Measurements from ENCODE around the gene DIDO1.
"Not testable (repeated sequence)": the region's sequence is repeated elsewhere in the genome, so short reads cannot be mapped to it uniquely, and the experiment has no call there.

DIDO1 gene

DNA sequence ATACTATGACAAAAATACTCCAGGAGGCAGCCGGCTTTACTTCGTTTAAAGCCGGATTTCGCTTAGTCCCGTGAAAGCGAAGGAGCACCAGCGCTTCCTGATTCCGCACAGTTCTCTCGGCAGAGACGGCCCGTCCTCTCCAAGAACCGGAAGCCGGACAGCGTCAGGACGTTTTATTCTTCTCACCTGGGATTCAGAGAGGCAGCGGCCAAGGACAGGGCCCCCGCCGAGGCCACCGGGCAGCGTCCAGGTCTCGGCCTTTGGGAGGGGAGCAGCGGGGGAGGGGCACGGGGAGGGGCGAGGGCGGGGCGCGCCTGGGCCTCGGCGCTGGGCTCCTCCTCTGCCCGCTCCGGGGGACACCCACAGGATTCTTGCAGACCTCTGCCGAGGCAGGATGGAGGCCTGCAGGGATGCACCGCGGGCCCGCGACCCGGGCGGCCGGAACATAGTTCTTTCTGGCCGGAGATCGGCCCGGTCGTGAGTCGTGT, 2.8 kb upstream of the DIDO1 start:
- peak in 1 of 3 donors; percentile 35 for DNase-seq (ENCODE audit: low read depth in 3 of 3, low spot score in 1 of 3)

DNA sequence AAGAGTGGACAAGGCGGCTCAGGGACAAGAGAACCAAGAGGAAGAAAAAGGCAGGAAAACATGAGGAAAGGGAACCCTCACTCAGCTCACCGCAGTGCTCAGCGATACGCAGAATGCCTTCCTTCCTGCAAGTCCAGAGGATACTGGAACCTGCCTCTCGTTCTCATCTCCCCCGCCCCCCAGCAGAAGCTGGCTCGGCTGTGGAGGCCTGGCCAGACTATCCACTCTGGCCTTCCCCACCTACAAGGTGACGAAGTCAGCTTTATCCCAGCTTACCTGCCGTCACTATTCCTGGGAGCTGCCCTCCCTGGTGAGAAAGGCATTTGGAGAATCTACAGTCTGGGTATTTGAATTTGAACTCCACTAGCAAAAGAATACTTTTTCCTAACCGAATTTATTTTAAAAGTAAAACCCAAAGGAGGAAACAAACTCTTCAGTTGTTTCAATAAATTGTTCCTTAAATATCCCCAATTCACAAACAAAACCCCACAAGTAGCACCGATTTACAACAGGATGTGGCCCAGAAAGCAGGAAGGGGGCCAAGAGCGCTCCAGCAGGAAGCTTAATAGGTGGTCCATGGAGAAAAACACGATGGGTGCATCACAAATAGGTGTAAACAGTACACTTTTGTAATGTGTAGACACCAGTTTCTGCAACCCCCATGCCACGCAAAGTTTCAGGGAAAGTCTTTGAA, 2.1 kb upstream of the DIDO1 start:
- DNase-seq (ENCODE audit: low read depth in 3 of 3, low spot score in 1 of 3), result no peak

DNA sequence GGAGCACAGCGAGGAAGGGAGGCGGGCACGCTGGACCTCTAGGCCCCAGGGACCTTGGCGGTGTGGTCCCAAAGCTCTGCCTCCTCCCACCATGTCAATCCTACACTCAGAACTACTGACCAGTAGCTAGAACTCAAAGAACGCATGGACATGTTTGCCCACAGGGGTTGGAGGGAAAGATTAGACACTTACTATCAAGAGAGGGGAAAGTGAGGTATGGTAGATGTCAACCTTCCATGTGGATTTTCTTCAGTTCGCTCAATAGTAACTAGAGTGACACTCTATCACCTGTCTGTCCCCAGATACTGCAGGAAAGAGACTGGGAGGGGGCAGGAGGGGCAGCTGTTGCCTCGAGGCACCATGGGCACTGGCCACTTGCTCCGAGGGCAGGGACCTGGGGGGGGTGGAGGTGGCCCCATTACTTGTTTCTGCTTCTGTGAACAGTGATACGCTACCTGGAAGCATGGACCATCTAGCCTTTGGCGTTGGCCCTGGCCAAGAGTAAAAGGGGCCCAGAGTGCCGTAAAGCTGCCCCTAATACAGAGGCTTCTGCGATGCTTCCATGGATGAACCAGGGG, 912 bp upstream of the DIDO1 start:
- DNase-seq (ENCODE audit: low read depth in 3 of 3, low spot score in 1 of 3), result no peak

DNA sequence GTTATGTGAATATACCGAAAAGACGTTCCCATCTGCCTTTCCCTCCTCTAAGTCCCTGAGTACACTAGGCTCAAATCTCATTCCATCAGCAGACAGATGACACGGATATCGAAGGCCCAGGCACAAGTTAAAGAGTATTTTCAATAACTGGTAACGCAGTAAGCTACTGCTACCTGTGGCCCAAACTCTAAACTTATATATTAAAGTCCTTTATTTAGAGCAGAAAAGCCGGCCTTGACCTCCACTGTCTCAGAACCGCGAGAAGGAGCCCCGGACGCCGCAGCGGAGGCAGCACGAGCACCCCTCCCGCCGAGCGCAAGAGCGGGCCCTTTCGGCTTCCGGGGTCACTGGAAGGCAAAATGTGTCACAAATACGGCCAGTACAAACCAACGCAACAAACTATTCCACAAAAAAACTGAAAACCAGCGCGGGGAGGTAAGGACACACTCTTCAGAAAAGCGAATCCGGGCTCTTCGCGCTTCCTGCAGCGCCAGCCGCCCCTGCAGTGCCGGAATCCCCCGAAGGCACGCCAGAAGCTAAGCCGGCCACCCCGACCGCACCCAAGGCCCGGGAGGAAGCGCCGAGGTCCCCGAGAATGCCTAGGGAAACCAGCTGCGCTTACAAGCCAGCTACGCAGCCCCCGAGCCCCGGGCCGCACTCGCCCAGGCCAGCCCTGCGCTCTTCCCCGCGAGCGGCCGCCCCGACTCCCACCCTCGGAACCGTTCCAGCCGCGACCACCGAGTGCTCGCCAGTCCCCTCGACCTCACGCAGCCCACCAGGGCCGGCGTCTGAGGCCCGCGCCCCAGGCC, 681 bp downstream of the DIDO1 start:
- peak in 1 of 3 donors; percentile 31 for DNase-seq (ENCODE audit: low read depth in 3 of 3, low spot score in 1 of 3)

DNA sequence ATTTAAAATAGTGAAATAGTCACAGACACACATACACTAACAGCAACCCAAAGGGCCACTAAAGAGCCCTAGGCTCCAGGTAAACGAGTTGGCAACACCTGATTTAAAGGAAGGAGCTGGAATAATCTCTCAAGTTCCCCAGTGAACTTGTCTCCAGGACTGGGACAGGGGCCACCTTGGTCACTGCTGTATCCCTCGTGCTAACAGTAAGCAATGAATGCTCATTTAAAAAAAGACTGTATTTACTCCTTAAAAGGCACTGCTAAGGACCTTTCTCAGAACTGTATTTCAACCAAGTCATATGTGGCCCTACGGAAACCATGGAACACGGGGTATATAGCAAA, 1.3 kb downstream of the DIDO1 start:
- no peak for DNase-seq (ENCODE audit: low read depth in 3 of 3, low spot score in 1 of 3)

DNA sequence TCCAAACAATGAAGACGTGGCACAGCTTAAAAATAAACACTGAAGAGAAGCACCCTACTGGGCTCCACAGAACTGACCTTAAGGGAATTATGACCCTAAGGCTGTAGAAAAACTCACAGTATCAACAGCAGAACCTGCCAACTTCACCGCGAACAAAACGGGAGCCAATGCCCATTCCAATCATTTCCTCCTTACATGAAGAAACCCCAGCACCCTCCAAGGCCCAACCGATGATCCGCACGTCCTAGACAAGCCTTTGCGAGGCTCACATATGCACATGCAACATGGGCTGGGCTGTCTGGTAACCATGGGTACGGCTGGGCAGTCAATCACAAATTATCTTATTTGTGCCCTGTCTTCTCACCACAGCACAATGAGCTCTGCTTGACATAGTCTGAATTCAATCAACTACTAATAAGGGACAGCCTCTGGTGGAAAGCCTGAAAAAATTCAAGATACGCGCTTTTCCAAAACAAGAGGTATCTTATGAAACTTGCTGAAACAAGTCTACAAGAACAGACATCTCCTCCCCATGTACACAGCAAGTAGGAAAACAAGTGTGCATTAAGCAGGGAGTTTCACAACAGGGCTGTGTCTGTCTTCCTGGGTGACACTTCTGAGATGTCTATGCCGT, 1.7 kb downstream of the DIDO1 start:
- no peak for DNase-seq (ENCODE audit: low read depth in 3 of 3, low spot score in 1 of 3)

DNA sequence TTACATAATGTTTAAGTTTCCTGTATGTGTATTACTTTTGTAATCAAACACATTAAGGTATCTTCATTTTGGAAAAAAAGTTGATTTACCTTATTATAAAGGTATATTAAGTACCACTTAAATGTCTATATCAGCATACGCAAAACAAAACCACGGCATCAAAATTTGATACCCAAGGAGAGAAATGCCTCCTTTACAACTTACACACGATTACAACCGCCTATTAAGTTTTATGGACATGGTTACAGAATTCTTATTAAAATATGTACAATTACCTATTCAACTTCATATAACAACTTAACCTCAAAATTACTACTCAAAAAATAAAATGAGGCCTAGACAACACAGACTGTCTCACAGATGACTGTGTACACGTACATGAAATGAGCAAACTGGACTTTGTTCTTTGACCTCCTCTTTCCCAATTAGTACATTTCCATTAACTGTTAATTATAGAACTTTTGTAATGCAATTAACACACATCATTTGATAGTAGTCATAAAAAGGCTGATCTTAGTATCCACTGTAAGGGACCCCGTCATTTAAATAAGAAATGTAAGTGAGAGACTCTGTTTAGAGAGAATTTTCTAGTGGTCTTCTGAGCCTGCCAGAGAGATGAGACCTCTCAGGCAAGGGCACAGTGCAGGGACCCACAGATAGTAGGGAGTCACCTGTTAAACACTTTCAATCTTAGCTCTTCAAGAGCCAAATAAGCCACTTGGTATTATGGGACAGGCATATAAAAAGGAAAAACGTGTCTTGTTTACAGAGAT, 2.5 kb downstream of the DIDO1 start:
- no peak for DNase-seq (ENCODE audit: low read depth in 3 of 3, low spot score in 1 of 3)

DNA sequence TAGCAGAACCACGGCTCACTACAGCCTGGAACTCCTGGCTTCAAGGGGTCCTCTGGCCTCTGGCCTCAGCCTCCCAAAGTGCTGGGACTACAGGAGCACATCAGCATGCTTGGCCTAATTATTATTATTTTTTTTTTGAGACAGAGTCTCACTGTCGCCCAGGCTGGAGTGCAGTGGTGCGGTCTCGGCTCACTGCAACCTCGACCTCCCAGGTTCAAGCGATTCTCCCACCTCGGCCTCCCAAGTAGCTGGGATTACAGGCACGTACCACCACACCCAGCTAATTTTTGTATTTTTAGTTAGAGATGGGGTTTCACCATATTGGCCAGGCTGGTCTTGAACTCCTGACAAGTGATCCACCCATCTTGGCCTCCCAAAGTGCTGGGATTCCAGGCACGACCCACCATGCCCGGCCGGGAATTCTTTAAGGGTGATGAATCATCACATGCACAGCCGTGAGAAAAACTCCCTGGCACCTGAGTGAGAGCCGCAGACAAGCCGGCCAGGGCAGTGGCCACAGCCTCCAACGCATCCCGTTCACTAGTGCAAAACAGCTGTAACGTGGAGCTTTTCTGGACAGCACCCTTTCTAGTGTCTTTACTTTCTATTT, 3.1 kb downstream of the DIDO1 start:
- DNase-seq (ENCODE audit: low read depth in 3 of 3, low spot score in 1 of 3), result not testable (repeated sequence)

DNA sequence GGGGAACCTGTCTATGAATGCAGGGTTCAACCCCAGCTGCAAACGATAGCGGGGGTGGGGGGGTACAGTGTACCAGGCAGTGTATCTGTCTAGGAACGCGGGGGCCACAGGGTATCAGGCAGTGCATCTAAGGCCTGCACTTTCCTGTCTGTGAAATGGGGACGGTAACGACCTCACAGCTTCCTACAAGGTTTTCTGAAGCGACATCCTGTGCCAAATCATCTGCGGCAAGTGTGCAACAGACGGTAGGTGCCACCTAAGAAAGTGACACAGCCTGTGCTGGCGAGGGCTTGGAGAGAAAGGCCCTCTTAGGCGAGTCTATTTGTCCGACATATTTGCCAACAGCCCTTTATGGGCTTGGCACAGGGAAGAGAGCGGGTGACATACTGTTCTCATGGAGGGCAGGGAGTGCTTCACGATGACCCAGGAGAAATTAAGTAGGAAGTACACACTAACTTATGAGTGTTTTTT, 3.8 kb downstream of the DIDO1 start:
- no peak for DNase-seq (ENCODE audit: low read depth in 3 of 3, low spot score in 1 of 3)

DNA sequence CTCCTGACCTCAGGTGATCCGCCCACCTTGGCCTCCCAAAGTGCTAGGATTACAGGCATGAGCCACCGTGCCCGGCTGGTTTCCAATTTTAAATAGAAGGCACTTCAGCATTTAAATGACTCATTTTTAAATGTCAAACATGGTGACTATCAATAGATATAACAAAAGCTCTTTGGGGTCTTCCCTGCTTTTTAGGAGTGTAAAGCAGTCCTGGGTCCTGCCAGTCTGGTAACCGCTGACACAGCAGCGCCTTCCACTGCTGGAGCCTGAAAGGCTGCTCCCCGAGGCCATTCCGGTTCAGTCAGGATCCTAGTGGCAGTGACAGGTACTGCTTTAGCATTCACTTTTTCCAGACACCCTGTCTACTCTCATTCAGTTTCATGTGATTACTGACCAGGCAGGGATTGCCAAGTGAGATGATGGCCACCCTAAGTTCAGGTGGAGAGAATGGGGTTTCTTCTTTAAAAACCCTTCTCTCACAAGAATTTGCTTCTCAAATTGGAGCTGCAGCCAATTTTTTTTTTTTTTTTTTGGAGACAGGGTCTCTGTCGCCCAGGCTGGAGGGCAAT, 5.1 kb downstream of the DIDO1 start:
- DNase-seq (ENCODE audit: low read depth in 3 of 3, low spot score in 1 of 3), result peak in 1 of 3 donors; percentile 33

DNA sequence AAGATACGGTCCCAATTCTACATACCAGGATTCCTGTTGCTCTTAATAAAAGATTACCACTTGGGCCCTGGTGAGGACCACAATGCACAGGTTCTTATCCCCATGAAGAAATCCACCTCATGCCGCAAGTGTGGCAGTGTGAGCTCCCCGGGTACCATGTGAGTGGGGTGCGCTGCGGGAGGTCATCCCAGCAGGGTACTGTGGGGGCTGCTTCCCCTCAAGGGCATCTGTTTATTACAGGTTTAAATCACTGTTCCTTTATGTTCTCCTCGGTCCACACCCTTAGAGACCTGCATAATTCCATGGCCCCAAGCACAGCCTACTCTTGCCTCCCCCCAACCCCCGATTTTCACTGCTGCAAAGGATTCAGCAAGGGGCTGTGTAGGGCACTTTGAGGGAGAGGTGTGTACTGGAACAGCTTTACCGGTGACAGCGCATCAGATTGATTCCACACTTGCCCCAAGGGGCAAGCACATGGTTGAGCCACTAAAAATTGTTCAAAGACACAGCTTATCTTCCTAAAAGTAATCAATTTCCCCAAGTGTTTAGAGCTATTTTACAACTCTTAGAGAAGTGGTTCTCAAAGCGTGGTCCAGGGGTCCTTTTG, 6.2 kb downstream of the DIDO1 start:
- no peak for DNase-seq (ENCODE audit: low read depth in 3 of 3, low spot score in 1 of 3)

DNA sequence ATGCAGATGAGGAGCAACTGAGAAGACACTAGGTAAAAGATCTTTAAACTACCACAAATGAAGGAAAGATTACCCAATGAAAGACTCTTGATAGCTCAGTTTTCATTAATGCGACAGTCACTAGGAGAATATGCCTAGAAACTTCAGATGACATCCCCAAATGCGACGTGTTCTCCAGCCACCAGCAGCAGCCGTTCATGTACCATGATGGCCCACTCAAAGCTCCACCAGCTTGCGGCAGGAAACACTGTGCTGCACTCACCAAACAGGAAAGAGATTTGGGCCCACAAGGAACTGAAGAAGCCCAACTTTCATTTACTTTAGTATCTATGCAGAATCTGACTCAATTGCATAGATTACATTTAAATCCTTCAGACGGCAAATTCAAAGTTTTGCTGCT, 7.5 kb downstream of the DIDO1 start:
- DNase-seq (ENCODE audit: low read depth in 3 of 3, low spot score in 1 of 3), result no peak

DNA sequence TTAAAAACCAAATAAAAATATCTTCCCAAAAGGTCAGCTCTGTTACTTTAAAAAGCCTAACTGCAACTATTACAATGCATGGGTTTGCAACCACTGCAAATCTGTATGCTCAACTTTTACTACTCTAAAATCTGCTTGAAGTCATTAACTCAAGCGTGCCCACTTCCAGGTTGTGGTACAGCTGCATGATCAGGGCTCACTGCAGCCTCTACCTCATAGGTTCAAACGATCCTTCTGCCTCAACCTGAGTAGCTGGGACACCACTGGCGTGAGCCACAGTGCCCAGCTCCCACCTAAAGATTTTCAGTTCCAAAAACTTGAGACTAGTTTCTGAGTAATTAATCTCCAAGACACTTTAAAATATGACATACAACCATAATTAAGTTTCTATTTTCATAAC, 8.2 kb downstream of the DIDO1 start:
- no peak for DNase-seq (ENCODE audit: low read depth in 3 of 3, low spot score in 1 of 3)

DNA sequence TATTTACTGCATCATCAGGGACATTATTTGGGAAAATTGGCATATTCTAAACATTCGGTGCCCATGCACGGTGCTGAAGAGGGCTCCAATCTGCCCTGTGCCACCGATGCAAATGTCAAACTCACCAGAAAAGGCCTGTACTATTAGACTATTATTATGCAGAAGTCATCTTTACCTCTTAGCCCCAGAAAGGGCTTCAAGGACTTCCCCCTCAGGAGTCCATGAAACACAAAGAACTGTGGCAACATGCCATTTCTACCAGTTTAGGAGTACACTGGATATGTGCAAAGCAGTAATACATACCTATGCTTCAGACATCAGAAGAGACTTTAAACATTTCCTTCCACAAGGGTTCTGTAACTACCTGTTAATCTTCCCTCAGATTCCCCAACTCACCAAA, 8.6 kb downstream of the DIDO1 start:
- DNase-seq (ENCODE audit: low read depth in 3 of 3, low spot score in 1 of 3), result no peak

DNA sequence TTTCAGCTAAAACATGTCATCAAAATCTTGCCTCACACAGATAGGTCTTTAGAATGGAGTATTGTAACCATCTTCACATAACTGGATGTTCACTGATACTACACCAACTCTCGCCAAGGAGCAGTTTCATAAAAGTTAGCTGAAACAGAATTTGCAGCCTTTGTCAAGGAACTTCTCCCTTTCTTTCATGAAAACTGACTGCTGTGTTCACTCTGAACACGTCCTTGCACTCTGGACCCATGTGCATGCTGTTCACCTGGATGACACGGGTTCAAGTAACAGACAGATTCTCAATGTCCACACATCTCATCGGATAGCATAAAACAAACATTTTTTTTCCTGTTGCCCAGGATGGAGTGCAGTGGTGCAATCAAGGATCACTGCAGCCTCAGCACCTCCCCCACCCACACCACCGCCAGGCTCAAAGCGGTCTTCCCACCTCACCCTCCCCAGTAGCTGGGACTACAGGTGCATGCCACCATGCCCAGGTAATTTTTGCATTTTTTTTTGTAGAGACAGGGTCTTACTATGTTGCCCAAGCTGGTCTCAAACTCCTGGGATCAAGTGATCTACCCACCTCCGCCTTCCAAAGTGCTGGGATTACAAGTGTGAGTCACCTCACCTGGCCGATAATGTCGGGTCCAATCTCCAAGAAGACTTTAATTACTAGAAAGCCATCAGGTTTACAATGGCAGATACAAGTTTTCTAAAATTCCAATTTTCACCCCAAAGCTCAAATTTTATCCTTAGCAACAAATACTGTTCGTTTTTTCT, 9.4 kb downstream of the DIDO1 start:
- no peak for DNase-seq (ENCODE audit: low read depth in 3 of 3, low spot score in 1 of 3)

DNA sequence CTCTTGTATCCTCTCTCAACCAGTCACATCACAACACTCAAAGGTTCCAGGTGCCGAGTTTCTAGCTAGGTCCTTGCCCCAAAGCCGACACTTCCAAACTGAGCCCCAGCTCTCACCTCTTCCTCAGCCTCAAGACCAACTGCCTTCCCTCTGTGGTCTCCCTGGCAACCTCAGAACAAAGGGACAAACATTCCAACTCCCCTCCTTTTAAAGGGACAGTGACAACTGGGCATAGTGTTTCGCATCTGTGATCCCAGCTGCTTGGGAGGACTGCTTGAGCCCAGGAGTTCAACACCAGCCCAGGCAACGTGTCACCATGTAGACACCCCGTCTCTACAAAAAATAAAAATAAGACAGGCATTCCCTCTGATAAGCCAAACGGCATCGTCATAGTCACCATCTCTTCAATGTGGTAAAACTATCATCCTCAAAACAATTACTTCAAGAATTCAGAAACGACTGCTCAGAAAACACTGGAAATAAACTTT, 11.3 kb downstream of the DIDO1 start:
- DNase-seq (ENCODE audit: low read depth in 3 of 3, low spot score in 1 of 3), result no peak

DNA sequence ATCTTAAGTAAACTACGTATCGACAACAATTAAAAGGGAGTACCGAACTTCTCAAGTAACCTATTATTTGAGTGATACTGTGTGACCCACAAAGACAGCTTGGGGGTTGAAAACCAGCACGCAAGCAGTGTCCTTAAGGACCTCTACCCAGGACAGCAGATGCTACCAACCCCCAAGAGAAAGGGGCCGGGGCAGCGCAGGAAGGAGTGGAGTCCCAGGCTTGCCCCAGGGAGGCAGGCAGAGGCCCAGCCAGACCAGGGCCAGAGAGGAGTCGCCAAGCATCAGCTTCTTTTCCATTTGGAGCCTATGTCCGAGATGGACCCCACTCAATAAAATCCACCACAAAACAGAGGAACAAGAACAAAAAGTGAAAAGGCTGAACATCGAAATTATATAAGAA, 11.9 kb downstream of the DIDO1 start:
- DNase-seq (ENCODE audit: low read depth in 3 of 3, low spot score in 1 of 3), result no peak

DNA sequence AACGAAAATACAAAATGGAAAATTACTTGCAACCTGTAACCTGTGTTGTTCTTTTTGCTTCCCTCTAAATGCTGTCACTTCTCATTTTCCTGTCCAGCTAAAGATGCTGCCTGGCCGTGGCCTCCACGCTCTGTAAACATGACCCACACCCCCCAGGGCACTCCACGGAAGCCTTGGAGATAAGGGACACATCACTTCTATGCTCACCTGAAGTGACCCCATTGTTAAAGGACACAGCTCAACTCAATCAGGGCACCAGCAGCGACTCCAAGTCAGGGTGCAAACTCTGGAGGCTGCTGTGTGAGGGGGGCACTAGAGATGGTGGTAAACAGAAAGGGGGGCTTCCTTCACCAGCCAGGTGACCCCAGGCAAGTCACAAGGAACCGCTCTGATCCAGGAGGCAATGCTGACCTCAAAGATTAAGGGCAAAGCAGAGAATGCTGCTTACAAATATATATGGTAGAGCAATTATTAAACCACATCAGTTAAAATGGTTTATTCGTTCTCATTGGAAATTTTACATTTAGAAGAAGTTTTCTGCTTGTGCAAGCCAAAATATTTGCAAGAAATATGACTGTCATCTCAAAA, 13.2 kb downstream of the DIDO1 start:
- DNase-seq (ENCODE audit: low read depth in 3 of 3, low spot score in 1 of 3), result no peak

Data from stimulated activated CD4-positive, alpha-beta T cell treated with anti-CD3 and anti-CD28 coated beads, TNF-alpha, amount 100 ng/mL, for 1 hour (primary cell).